H1 (cell line): ENCODE data around the gene NUAK1. TPM values are rescaled to one million over a fixed set of nuclear protein-coding genes. Genes with fewer than 3 reads are reported as not detected.
A peak's percentile ranks its signal among the peaks of the same experiment; 100 is the strongest.

ENCODE experiments used
- CTCF ChIA-PET: fragments of 300-600 bp; sonication (Branson Sonifier 250); formaldehyde crosslinking; loops from one replicate; lab custom pipeline; 2021; ENCODE audit not compliant: partially characterized antibody; lab: Charles Lee
- POLR2A ChIA-PET: fragments of 300-600 bp; sonication (Branson Sonifier 250); formaldehyde crosslinking; loops from one replicate; lab custom pipeline; 2021; ENCODE audit warnings: inconsistent platforms; ENCODE audit not compliant: partially characterized antibody; lab: Charles Lee
- DNase-seq, 2 experiments: peaks; one replicate each; pipeline versions ENCODE4 v3.0.0 to v3.0.0-alpha.2; 2010 to 2022; ENCODE audit warnings: low spot score in 2 of 2, low read depth in 1 of 2, mixed read lengths in 1 of 2
- FAIRE-seq: peaks from 2 replicates; lab custom pipeline; 2011; peaks lifted over from hg19 to GRCh38; lab: Jason Lieb, UNC
- H2AFZ ChIP-seq: 2 replicates; pipeline ENCODE4 v1.8.1; 2012; ENCODE audit warnings: low read length, inconsistent platforms
- H2AK5ac ChIP-seq: 2 replicates; pipeline ENCODE4 v1.6.1; 2013; ENCODE audit warnings: low read depth, low read length
- H2BK120ac ChIP-seq: replicated peaks from 2 replicates; pipeline ENCODE3; 2013; ENCODE audit warnings: low read depth, low read length, inconsistent platforms
- H2BK12ac ChIP-seq: 2 replicates; pipeline ENCODE4 v1.6.1; 2013; ENCODE audit warnings: low read depth, low read length
- H2BK15ac ChIP-seq: 2 replicates; pipeline ENCODE4 v1.6.1; 2013; ENCODE audit warnings: low read length
- H2BK20ac ChIP-seq: 2 replicates; pipeline ENCODE4 v1.6.1; 2013; ENCODE audit warnings: low read length
- H2BK5ac ChIP-seq: 2 replicates; pipeline ENCODE4 v1.6.1; 2013; ENCODE audit warnings: low read depth, low read length
- H3K14ac ChIP-seq: 2 replicates; pipeline ENCODE4 v1.6.1; 2013; ENCODE audit warnings: inconsistent platforms; ENCODE audit not compliant: insufficient read length
- H3K18ac ChIP-seq: 2 replicates; pipeline ENCODE4 v1.6.1; 2013; ENCODE audit warnings: low read length; ENCODE audit errors: extremely low read depth
- H3K23ac ChIP-seq: 2 replicates; pipeline ENCODE4 v1.6.1; 2013; ENCODE audit warnings: inconsistent platforms; ENCODE audit not compliant: insufficient read length
- H3K23me2 ChIP-seq: 2 replicates; pipeline ENCODE4 v1.6.1; 2013; ENCODE audit warnings: low read depth, low read length
- H3K27ac ChIP-seq: 2 replicates; pipeline ENCODE4 v1.6.1; 2011; ENCODE audit warnings: low read depth, low read length, inconsistent platforms
- H3K27me3 ChIP-seq, 4 experiments: replicated peaks in 1 of 4; 1 replicate in 1 of 4; 2 replicates in 3 of 4; pipeline versions ENCODE4 v1.6.1 to v1.8.1; 2011 to 2013; ENCODE audit warnings: low read length in 3 of 4, mild to moderate bottlenecking in 3 of 4, inconsistent platforms in 2 of 4, mixed read lengths in 2 of 4, moderate library complexity in 1 of 4; ENCODE audit not compliant: control insufficient read depth in 3 of 4, insufficient read depth in 3 of 4; ENCODE audit errors: extremely low read depth in 1 of 4
- H3K36me3 ChIP-seq, 4 experiments: 2 replicates each; pipeline versions ENCODE4 v1.6.1 to v1.8.1; 2011 to 2013; ENCODE audit warnings: mild to moderate bottlenecking in 4 of 4, low read length in 3 of 4, moderate library complexity in 2 of 4, control low read depth in 1 of 4, inconsistent platforms in 1 of 4; ENCODE audit not compliant: insufficient read depth in 4 of 4, control insufficient read depth in 2 of 4
- H3K4ac ChIP-seq: replicated peaks from 2 replicates; pipeline ENCODE3; 2013; ENCODE audit warnings: low read length, low read depth, mixed read lengths, inconsistent platforms; ENCODE audit not compliant: insufficient read length
- H3K4me1 ChIP-seq, 4 experiments: replicated peaks in 1 of 4; 1 replicate in 1 of 4; 2 replicates in 3 of 4; pipeline versions ENCODE4 v1.6.1 to v1.8.1; 2011 to 2013; ENCODE audit warnings: low read length in 3 of 4, inconsistent platforms in 2 of 4, mixed read lengths in 1 of 4; ENCODE audit not compliant: insufficient read depth in 4 of 4, control insufficient read depth in 3 of 4
- H3K4me2 ChIP-seq, 2 experiments: 2 replicates each; pipeline versions ENCODE4 v1.6.1 to v1.8.1; 2011 to 2013; ENCODE audit warnings: low read depth in 2 of 2, low read length in 2 of 2, control low read depth in 1 of 2, inconsistent platforms in 1 of 2, mild to moderate bottlenecking in 1 of 2; ENCODE audit not compliant: insufficient read depth in 1 of 2
- H3K4me3 ChIP-seq, 4 experiments: fragments of 200-600, 300-600 bp in 1 of 4; sonication (generic), shearing (Covaris generic), sonication (Bioruptor Twin) in 1 of 4; 2 replicates each; pipeline versions ENCODE4 v1.5.1 to v1.8.1; 2011 to 2016; ENCODE audit warnings: low read length in 4 of 4, low read depth in 3 of 4, control low read depth in 2 of 4, inconsistent platforms in 2 of 4, mild to moderate bottlenecking in 2 of 4, mixed read lengths in 1 of 4, moderate library complexity in 1 of 4; ENCODE audit not compliant: insufficient read depth in 2 of 4; ENCODE audit errors: extremely low read depth in 1 of 4
- H3K56ac ChIP-seq: replicated peaks from 2 replicates; pipeline ENCODE3; 2013; ENCODE audit warnings: low read depth, mild to moderate bottlenecking, mixed read lengths, low read length, inconsistent platforms; ENCODE audit not compliant: insufficient read length
- H3K79me1 ChIP-seq: 2 replicates; pipeline ENCODE4 v1.6.1; 2013; ENCODE audit warnings: low read depth, low read length, control low read depth
- H3K79me2 ChIP-seq, 2 experiments: 2 replicates each; pipeline versions ENCODE4 v1.6.1 to v1.8.1; 2012 to 2013; ENCODE audit warnings: low read length in 2 of 2, mild to moderate bottlenecking in 2 of 2, inconsistent platforms in 1 of 2; ENCODE audit not compliant: insufficient read depth in 2 of 2, control insufficient read depth in 1 of 2
- H3K9ac ChIP-seq, 4 experiments: replicated peaks in 1 of 4; 1 replicate in 1 of 4; 2 replicates in 3 of 4; pipeline versions ENCODE4 v1.6.1 to v1.8.1; 2011 to 2013; ENCODE audit warnings: low read depth in 3 of 4, low read length in 3 of 4, control low read depth in 2 of 4, mild to moderate bottlenecking in 2 of 4, moderate library complexity in 2 of 4, inconsistent platforms in 1 of 4; ENCODE audit errors: extremely low read depth in 1 of 4
- H3K9me3 ChIP-seq, 2 experiments: 2 replicates each; pipeline versions ENCODE4 v1.6.1 to v1.8.1; 2012 to 2013; ENCODE audit warnings: mild to moderate bottlenecking in 2 of 2, moderate library complexity in 2 of 2, control low read depth in 1 of 2, inconsistent platforms in 1 of 2, low read depth in 1 of 2, low read length in 1 of 2, mixed read lengths in 1 of 2; ENCODE audit not compliant: insufficient read depth in 2 of 2
- H4K20me1 ChIP-seq, 2 experiments: replicated peaks in 1 of 2; 2 replicates each; pipeline versions ENCODE3 to v1.8.1; 2011 to 2013; ENCODE audit warnings: inconsistent platforms in 2 of 2, low read length in 2 of 2, mild to moderate bottlenecking in 1 of 2; ENCODE audit not compliant: insufficient read depth in 2 of 2, control insufficient read depth in 1 of 2
- H4K5ac ChIP-seq: 2 replicates; pipeline ENCODE4 v1.6.1; 2013; ENCODE audit warnings: low read length, low read depth, mixed read lengths, inconsistent platforms; ENCODE audit not compliant: insufficient read length
- H4K8ac ChIP-seq: 2 replicates; pipeline ENCODE4 v1.8.0; 2013; ENCODE audit warnings: mild to moderate bottlenecking, moderate library complexity, low read length, inconsistent platforms; ENCODE audit not compliant: insufficient read depth; ENCODE audit errors: extremely low read depth
- H4K91ac ChIP-seq: replicated peaks from 2 replicates; pipeline ENCODE3; 2013; ENCODE audit warnings: low read length, mixed read lengths, inconsistent platforms; ENCODE audit not compliant: insufficient read length
- TCF12 ChIP-seq: IDR thresholded peaks from 2 replicates; pipeline ENCODE4 v1.6.1; 2011; ENCODE audit warnings: low read depth, mild to moderate bottlenecking, low read length
- polyA plus RNA-seq, 7 experiments: library from polyadenylated mRNA; depleted of rRNA in 3 of 7; stranded (reverse) in 5 of 7; unstranded in 2 of 7; fragments of >200 nt in 5 of 7; fragments of 200-250 nt in 2 of 7; gene quantifications; 1 replicate in 5 of 7; 2 replicates in 1 of 7; 4 replicates in 1 of 7; pipeline versions ENCODE4 v1.2.1 to v1.2.3, GENCODE V29; 2011 to 2013; ENCODE audit warnings: missing spikeins in 2 of 7, mixed read lengths in 2 of 7
- total RNA-seq: library from RNA; stranded (reverse); fragmentation: NEBNext Ultra II Directional; extraction: Animal tissue kit (Norgen Biotek cat#: 25700); gene quantifications from 2 replicates; pipeline ENCODE4 v1.2.1, GENCODE V29; 2021

NUAK1 gene
- total and polyA plus RNA-seq, 2 of the 8 experiments (the other 6 are each of a cell fraction or from before 2014, with no cell fraction given): 6.7 to 18.2 TPM

DNA sequence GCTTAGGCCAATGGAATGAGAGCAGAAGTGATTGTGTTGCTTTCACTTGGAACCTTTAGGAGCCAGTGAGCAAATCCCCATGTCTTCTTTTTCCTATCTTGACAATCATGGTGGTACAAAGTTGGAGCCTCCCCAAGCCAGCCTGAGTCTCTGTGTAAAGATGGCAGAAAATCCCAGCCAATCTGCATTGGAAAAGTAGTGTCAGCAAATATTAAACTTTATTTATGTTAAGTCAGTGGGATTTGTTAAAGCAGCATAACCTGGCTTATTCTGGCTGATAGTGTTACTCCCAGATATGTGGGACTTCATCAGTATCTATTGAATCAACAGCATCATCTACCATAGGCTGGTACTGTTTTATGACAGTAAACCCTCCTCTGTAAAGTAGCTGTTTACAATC, 2.2 kb upstream of the NUAK1 start:
- Histone ChIP-seq H3K4ac (no peak overlapping the region), H3K18ac (no peak overlapping the region), H3K23ac (no peak overlapping the region), H4K20me1 (no peaks in the 10 kb centered on the region), H3K79me2 (peaks cover 0 to 44% of the 10 kb centered on the region in 2 experiments; a peak in 2 of 4 replicates), H3K56ac (no peak overlapping the region), H3K9me3 (no peaks in the 10 kb centered on the region), H2BK5ac (no peak overlapping the region), H2BK12ac (no peak overlapping the region), H3K79me1 (peaks cover 3% of the 10 kb centered on the region; the same call in 1 of the 2 replicates), H3K14ac (no peak overlapping the region), H3K4me2 (peak overlapping the region; percentile 88 to 91), H2BK120ac (no peak overlapping the region), H2BK20ac (no peak overlapping the region), H4K8ac (no peak overlapping the region), H2AK5ac (0 out of 2 replicates have a peak overlapping the region, but pooled peaks have one; percentile 94), H3K4me1 (peaks cover 6 to 30% (median 18%) of the 10 kb centered on the region in 4 experiments; a peak in 6 of 7 replicates), H2BK15ac (no peak overlapping the region), H4K5ac (no peak overlapping the region), H3K23me2 (peaks cover 16% of the 10 kb centered on the region), H3K27ac (no peak overlapping the region), H3K9ac (no peak overlapping the region), H3K27me3 (peaks cover 0 to 7% (median 0%) of the 10 kb centered on the region in 4 experiments; a peak in 1 of 7 replicates), H3K4me3 (peak overlapping the region in 1 of 4 experiments; percentile 78; a peak in 2 of 8 replicates), H3K36me3 (no peaks in the 10 kb centered on the region), H2AFZ (no peak overlapping the region), H4K91ac (no peak overlapping the region)
- TF ChIP-seq TCF12: no peak
- ChIA-PET CTCF (interaction anchor here (1.0 to 1.5 kb wide), 5 partner anchors 8 to 720 kb away, joined by 3 to 5 read pairs (median 3); no protein-coding TSS in a partner anchor), POLR2A (interaction anchor here (1.0 to 2.4 kb wide), 4 partner anchors 11 to 111 kb away, joined by 3 to 16 read pairs (median 4); no protein-coding TSS in a partner anchor)
- DNase-seq (no peak), FAIRE-seq (no peak)
